T1000 (cell line): ENCODE data around the gene TMSB10.

Experiments used
- DNase-seq: peaks from one replicate; lab custom pipeline; 2025; ENCODE audit warnings: mixed read lengths; lab: John Stamatoyannopoulos, UW

Gene TMSB10

DNA sequence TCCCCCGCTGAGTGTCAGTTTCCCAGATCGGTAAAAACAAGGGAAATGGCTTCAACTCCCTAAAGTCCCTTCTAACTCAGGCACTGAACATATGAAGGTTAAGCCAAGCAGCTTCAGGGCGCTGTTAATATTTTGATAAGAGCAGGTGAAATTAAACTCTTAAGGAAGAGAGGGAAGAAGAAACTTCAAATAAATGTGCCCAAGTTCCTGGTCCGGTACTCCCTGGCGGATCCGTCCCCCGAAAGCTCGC, 25.1 kb upstream of the TMSB10 start:
- DNase-seq, result no peak

DNA sequence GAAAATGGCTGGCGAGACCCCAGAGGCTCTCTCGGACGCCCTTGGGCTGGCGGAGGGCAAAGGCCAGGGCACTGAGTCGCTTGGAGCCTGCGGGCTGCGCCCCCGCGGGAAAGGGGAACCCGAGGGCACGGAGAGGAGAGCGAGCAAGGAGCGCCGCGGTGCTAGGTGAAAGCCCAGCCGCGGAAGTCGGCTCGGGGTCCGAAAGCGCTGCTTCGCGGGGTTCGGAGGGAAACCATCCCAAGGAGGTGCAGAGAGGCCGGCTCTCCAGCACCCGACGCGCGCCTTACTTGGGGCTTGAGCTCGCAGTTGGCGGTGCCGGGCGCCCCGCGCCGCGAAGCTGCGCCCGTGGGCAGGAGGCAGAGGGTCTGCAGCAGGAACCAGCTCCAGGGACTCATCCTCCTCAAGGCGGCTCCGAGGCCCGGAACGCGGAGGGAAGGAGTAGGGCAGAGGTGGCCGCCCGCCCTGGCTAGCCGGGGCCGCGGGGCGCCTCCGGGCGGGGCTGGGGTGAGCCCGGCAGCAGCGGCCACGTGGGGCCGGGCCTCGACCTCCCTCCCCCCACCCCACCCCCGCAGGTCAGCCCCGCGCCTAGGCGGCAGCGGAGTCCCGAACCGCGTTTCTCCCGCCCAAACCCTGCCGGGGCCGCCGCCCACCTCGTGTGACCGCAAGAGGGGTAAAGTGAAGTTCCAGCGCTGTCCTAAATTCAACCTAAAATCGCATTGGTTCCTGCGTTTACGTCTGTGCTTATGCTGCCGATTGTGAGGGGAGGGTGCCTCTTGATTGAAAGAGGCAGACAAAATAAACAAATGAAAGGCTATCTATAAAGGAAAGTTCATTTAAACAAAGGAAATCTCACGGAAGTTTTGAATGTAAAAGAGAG, 24.6 kb upstream of the TMSB10 start, which contains the start of gene TRABD2A:
Gene TRABD2A, minus strand, starts transcription at position 440 of the 877 bp plus-strand sequence. Its CDS starts 45 bp downstream, at position 395.
- no peak for DNase-seq

DNA sequence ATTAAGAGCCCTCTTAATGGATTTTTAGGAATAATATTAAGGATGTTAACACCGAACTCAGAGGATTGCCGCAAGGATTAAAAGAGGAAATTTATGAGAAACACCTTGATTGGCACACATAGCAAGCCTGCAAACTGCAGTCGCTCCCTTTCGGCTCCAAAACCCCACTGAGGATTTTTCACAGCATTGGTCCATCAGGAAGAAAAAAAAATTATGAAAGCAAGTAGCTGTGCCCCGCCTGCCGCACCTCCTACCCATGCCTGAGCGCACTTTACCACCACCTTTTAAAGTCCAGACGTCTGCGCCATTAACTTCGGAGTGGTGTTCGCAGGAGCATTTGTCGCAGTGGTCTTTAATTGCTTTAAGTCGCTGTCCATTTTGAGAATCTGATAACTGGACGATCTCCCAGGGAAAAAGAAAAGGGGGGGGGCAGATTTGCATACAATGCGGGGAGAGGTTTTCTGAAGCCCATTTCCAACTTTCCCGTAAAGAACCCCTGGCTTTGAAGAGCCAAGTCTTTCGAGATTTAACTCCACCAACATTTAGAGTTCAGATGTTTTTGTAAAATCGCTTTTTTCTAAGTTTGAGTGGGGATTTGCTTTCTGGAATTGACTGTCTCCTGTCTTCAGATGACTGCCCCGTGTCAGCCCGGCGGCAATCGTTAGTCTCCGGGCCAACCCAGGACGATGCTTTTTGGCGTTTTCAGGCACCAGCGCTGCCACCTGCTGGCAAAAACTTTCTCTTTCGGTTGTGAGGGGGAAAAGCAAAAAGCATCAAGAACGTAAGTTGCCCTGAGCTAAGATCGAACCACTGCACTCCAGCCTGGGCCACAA, 23.7 kb upstream of the TMSB10 start:
- peak; percentile 69 for DNase-seq

DNA sequence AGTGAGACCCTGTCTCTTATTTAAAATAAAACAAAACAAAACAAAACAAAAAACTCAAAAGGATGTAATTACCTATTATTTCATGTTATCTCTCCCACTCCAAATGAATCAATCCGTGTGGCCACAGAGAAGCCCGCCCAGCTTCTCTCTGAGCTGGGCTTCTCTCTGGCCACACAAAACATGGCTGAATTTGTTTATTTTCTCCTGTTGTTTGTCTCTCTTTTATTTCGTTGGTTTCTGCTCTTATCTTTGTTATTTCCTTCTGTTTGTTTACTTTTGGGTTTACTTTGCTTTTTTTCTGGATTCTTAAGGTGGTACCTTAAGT, 23.1 kb upstream of the TMSB10 start:
- no peak for DNase-seq

DNA sequence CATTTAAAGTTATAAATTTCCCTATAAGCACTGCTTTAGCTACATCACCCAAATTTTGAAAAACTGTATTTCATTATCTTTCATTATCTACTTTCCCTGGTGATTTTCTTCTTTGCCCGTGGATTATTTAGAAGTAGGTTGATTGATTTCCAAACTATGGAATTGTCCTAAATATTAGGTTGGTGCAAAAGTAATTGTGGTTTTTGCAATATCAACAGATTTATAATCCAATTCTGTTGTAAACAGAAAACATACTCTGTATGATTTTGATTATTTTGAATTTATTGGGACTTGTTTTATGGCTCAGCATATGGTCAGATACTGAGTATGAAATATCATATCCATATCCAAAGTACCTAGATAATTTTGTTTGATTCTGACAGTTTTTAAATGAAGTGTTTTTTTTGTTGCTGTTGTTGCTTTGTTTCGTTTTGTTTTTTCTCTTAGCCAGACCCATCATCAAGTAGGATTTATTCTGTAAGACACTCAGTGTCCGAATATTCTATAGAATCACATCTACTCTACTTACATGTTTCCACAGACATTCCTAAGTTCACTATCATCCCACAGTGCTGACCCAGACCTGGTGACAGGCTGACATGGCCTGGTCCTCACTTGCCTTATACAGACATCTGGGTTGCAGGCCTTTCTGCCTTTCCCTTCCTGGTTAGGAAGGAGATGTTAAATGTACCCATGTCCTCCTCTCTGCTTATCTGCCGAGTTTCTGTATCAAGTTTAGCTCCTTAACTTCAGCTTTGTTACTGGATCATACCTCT, 22.5 kb upstream of the TMSB10 start:
- DNase-seq, result no peak

DNA sequence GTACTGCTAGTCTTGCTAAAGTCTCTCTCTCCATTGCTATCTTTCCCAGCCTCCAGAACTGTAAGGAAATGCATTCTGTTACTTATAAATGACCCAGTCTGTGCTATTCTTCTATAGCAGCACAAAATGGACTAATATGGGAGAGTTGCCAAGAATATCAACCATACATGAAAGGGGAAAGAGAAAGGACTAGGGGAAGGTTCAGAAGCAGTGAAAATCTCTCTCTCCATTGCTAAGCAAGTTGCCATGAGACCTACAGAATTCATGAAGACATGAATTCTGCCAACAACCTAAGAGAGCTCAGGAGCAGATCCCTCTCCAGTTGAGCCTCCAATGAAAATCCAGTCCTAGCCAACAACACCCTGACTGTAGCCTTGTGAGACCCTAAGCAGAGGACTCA, 21.0 kb upstream of the TMSB10 start:
- no peak for DNase-seq

DNA sequence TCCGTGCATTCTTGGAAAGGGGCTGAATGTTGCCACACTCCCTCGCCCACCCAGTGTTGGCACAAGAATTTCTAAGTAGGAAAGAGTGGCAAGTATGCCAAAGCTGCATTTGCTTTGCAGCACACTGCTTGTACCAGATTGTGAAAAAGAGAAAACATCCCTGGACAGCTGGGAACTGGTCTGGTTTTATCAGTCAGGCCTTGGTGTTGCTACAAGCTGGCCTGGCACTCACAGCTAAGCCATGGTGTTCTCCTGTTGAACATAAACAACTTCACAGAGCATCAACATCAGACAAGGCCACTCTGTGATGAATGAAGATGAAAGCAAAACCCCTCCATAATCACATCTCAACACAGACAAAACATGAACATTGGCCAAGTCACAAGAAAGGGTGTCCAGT, 20.3 kb upstream of the TMSB10 start:
- DNase-seq, result no peak

DNA sequence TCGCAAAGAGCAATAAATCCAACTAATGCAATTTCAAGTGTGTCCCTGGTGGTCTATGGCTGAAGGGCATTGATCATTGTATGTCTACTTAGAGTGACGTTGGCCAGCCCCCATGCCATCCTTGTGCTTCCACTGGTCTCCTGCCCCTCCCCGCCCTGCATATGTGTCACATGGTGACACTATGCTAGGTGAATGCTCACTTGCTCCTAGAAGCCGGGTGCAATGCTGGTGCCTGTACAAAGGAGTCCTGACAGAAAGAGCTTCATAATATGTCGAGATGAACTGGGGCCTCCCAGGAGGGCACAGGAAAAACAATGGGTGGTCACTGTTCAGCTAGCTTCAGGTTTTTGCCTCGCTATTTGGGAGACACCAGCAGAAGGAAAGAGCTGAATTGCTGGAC, 18.7 kb upstream of the TMSB10 start:
- DNase-seq, result no peak

DNA sequence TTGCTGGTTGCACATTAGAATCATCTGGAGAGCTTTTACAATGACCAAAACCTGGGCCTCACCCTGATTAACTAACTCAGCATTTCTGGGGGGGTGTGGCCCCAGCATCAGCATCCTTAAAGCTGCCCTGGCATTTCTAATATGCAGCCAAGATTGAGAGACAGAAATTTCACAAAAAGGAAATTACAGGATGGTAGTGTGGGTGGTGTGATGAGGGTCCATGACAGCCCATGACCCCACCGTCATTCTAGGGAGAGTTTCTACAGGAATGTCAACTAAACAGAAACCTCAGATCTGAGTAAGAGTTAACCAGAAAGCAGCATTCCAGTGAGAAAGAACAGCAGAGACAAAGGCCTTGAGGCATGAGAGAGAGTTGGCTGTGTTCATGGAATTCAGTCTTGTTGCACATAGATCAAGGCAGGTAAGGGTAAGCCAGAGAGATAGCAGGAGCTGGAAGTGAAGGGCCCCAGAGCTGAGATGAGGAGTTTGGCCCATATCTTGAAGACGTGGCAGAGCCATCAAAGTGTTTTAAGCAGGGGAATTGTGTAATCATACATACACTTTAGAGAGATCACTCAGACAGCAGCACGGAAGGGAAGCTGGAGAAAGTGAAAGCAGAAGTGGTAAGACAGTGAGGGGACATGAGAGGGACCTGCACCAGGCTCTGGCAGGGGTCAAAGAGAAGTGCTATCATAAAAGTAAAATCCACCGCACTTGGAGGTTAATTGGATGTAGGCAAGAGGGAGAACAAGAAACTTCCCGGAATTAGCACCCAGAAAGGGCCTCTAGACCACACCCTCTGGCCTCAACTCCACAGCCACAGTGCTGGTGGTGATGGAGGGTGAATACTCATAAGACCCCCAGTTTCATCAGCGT, 16.8 kb upstream of the TMSB10 start:
- DNase-seq, result no peak

DNA sequence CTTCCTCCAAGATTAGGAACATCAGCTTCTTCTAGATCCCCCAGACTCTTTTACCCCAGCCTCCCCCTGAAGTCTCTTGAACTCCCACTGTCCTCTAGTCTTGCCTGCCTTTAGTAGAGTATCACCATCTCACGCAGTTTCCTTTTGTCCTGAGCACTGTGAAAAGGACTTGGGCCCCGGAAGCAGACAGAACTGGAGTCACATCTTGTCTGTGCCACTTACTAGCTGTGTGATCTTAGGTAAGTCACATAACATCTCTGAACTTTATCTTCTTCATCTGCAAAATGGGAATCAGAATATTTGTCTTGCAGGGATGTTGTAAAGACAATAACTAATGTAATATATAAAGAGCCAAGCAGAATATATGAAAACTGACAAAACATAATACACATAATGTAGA, 16.1 kb upstream of the TMSB10 start:
- no peak for DNase-seq

DNA sequence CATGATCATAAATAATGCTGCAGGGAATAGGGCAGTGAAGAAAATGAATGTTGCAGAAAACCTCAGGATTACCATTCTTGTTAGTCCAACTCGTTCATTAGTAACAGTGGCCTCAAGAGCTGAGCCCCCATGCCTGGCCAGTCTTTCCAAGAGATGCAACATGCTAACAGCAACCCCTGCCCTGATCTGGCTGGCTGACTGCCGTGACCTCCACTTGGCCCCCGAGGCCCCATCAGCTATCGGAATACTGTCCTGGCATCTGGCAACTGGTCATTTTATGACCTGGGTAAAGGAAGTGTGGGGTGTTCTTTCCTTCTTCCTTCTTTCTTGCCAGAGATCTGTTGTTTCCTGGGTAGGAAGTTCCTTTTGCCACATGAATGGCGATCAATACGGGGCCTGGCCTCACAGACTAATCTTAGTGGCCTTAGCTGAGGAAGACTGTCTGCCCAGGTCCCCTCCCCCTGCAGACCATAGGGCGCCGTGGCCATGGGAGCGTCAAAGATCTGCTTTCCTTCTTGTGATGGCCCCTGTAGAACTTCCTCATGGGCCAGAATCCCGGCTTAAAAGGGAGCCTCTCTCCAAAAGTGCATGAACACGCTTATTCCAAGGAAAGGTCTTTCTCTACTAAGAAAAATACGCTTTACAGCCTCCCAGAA, 14.0 kb upstream of the TMSB10 start:
- no peak for DNase-seq

DNA sequence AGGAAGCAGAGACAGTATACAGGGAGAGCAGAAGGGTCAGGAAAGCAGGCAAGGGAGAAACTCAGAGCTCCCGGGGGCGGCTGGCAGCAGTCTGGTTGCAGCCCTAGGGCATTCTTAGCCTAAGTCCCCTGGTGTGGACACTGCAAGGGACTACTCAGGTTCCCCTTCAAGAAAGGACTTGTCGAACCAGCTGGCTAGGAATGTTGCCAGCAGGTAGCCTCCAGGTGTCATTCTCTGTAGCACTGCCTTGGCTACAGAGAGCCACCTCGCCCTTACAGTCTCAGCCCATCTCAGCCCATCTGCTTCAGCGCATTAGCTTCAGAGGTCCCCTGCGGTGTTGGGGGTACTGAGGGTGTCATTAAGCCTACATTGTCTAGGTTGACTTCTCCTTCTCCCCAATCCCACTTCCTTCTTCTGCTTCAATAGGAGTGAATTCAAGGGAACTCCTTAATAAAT, 11.3 kb upstream of the TMSB10 start:
- no peak for DNase-seq

DNA sequence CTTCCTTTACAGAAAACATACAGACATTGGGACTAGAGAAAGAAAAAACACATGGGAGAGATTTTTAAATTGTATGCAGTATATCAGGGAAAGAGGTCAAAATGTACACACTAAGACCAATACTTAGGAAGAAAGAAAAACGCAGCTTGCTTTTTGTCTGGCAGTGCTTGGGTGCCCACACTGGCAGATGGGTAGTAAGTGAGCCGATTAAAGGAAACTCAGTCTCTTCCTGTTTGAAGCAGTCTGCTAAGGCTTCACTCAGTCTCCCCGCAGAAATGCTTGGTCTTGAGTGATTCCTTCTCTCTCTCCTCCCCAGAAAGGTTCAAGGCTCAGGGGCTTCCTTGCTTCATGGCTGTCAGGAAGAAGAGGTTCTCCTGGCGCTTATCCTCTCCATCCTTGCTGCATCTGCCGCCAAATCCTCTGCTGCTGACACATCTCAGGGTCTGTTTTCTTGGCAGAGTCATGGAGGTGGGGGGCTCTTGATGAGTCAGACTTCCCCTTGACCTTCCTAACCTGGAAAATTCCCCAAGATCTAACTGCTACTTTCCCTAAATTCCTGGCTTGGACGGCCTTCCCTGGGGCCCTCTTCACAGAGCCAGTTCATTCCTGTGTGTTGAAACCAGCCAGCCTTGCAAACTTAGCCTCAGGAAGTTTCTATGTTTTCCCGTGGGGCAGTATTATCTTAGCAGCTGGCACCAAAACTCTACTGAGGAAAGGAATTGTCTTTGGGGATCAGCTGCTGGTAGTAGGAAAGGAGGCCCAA, 10.5 kb upstream of the TMSB10 start:
- DNase-seq, result peak; percentile 52

DNA sequence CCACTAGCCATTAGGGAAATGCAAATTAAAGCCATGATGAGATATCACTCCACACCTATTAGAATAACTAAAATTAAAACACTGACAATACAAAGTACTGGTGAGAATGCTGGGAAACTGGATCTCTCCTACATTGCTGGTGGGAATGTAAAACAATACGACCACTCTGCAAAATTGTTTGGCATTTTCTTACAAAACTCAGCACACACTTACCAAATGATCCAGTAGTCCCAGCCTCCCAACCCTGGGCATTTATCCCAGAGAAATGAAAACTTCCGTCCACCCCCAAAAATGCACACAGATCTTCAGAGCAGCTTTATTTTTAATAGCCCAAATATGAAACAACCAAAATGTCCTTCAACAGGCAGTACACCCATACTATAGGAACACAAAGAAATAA, 8.9 kb upstream of the TMSB10 start:
- no peak for DNase-seq

DNA sequence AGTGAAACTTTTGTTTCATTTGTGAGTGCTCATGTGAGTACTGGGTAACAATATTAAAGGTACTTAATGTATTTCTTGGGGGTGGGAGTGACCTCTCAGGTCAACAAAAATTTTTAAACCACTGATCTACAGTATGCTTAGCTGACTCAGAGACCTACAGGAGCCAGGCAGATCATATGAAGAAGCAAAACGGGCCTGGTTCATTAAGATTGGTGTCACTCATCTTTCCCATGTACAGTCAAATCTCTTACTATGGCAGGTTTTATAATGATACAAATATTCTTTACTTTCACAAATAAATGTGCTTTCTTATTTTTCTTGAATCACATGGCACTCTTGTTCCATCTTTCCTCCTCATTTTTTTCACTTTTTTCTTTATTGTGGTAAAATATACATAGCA, 7.7 kb upstream of the TMSB10 start:
- DNase-seq, result no peak

DNA sequence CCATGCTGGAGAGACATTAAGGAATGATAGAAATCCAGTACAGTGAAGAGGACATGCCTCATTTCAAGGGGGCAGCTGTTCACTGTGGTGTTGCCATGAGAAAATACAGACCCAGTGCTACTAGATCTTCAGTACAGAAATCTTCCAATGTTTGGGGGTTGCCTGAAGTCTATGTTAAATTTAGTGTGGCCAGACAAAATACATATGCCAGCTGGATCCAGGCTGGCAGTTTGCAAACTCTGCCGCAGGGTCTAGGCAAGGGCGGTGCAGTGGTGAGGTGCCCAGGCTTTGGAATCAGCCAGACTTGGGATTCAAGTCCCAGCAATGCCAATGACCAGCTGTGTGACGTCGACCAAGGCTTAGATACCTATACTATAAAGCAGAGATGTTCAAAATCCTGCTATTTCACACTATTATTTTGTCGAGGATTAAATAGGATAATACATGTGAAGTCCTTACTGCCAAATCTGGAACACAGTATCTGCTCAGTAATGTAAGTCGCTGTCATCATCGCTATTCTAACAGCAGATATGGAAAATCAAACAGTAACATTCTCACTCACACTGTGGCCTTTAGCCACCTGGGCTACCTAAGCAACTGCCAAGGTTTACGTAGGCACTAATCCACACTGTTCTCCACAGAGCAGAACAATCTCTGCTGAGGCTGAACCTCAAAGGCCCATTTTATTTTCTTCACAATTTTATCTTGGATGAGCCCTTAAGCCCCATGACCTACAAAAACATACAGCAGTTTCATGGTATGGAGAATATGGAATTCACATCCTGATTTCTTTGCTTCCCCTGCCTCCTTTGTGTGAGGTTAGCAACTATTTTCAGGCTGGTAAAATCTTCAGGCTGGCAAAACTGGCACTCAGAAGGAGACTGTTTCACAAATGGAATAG, 5.9 kb upstream of the TMSB10 start:
- no peak for DNase-seq

DNA sequence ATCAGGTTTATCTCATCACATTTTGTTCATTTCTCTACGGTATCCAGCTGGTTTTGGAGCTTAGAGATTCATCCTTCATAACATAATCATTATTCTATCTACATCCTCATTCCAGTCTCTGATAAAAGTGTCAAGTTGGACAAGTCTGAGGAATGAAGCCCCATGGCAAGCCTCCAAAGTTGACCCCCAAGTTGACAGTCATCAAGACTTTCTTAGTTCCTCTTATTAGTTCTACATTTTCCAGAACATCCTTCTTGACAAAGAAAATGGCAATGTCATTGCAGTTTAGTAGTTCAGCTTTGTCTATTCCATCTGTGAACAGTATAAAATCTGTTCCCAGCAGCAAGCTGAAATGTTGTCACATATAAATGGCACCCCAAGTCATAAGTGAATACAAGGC, 4.5 kb upstream of the TMSB10 start:
- no peak for DNase-seq

DNA sequence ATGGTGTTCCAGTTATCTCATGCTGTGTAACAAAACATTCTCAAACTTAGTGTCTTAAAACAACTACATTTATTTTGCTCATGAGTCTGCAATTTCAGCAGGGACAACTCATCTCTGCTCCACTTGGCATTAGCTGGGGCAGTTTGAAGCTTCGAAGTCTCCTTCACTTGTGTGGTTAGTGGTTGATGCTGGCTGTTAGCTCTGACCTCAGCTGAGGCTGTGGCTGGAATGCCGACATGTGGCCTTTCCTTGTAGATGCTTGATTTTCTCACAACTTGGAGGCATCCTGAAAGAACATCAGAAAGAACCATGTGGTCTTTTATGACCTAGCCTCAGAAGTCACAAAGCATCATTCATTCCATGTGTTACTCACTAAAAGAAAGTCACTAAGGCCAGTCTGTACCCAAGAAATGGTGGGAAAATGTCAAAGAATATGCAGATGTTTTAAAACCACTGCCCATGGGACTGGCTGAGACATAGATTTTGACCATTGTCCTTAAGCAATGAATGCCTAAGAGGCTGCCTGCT, 3.8 kb upstream of the TMSB10 start:
- DNase-seq, result no peak

DNA sequence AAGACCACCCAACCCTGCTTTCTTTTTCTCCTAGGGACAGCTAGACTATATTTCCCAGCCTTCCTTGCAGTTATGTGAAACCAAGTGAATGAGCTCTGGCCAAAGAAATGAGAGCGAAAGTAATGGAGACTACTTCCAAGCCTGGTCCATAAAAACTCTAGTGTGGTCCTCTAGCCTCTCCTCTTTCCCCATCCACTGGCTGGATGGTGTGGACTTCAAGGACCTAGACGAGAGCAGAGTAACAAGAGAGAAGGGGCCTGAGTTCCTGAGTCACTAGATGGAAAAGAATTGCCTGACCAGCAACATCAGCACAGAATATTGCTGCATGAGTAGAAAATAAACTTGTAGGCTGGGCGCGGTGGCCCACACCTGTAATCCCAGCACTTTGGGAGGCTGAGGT, 2.9 kb upstream of the TMSB10 start:
- DNase-seq, result no peak
